Measurements from ENCODE around the gene C16orf54.
"Not testable (repeated sequence)": the region's sequence is repeated elsewhere in the genome, so short reads cannot be mapped to it uniquely, and the experiment has no call there.

- TF ChIP-seq CTCF, POLR2A (IDR thresholded peaks at IDR 0.05): not testable (repeated sequence)
Observed at GRCh38 chr16:29740630-29741015, 5.2 kb downstream of the C16orf54 start.

All from sigmoid colon (tissue), 3 donors.